Body of pancreas (tissue), 4 donors: ENCODE results near the gene CD22.

ENCODE experiments used
- CTCF ChIP-seq, 7 experiments: fragments of 450-650 bp in 4 of 7; fragments of 200-600 bp in 3 of 7; sonication (generic) in 3 of 7; IDR thresholded peaks; one replicate each; pipeline ENCODE4 v1.5.1; 2016 to 2019; ENCODE audit warnings: antibody characterized with exemption in 7 of 7
- POLR2A ChIP-seq, 3 donors: fragments of 450-650 bp; IDR thresholded peaks; one replicate each; pipeline ENCODE4 v1.6.1; 2016; ENCODE audit warnings: antibody characterized with exemption in 3 of 3, mild to moderate bottlenecking in 2 of 3

- TF ChIP-seq CTCF (IDR thresholded peaks at IDR 0.05) = no peak
- TF ChIP-seq POLR2A (IDR thresholded peaks at IDR 0.05) = no peak
These were observed 336 bp downstream of the CD22 start for GRCh38 chr19:35329323-35329722.
